Raji (cell line): ENCODE data around the gene ECI1.

Source experiments
- POLR2A ChIP-seq: IDR thresholded peaks from 2 replicates; pipeline ENCODE4 v1.6.1; 2011; ENCODE audit warnings: low read depth, low read length, control low read depth; ENCODE audit not compliant: insufficient read depth

The ECI1 gene

GRCh38 chr16:2200313-2200712 lies 51.1 kb downstream of the ECI1 start:
- no peak for TF ChIP-seq POLR2A

- TF ChIP-seq POLR2A: no peak
Measured at GRCh38 chr16:2199621-2200139, 51.7 kb downstream of the ECI1 start.

- no peak for TF ChIP-seq POLR2A
Measured at GRCh38 chr16:2199095-2199494, 52.3 kb downstream of the ECI1 start.

GRCh38 chr16:2198283-2198682 lies 53.1 kb downstream of the ECI1 start:
- no peak for TF ChIP-seq POLR2A

GRCh38 chr16:2197765-2198164 lies 53.6 kb downstream of the ECI1 start:
- TF ChIP-seq POLR2A: no peak

GRCh38 chr16:2196981-2197511 lies 54.3 kb downstream of the ECI1 start:
- TF ChIP-seq POLR2A: no peak

- TF ChIP-seq POLR2A: no peak
Measured at GRCh38 chr16:2196162-2196980, 55.0 kb downstream of the ECI1 start, which contains the start of gene CASKIN1. TSS of gene CASKIN1 (minus strand) at chr16:2196605. CDS start at chr16:2196432, 173 bp downstream.

- no peak for TF ChIP-seq POLR2A
Measured at GRCh38 chr16:2195322-2196161, 55.8 kb downstream of the ECI1 start.

GRCh38 chr16:2194852-2195321 lies 56.5 kb downstream of the ECI1 start:
- no peak for TF ChIP-seq POLR2A

GRCh38 chr16:2194166-2194834 lies 57.1 kb downstream of the ECI1 start:
- no peak for TF ChIP-seq POLR2A

GRCh38 chr16:2191446-2191706 lies 60.0 kb downstream of the ECI1 start:
- no peak for TF ChIP-seq POLR2A

- no peak for TF ChIP-seq POLR2A
Measured at GRCh38 chr16:2190659-2191445, 60.5 kb downstream of the ECI1 start.

- no peak for TF ChIP-seq POLR2A
Measured at GRCh38 chr16:2190002-2190658, 61.3 kb downstream of the ECI1 start.
